Tibial nerve (tissue), 4 donors: ENCODE results near the gene TRIM66. TPM values are rescaled to one million over a fixed set of nuclear protein-coding genes. Genes with fewer than 3 reads are reported as not detected.

Experiments used
- DNase-seq, 2 donors: peaks; one replicate each; pipeline ENCODE4 v3.0.0-alpha.2; 2019; ENCODE audit warnings: low spot score in 2 of 2
- H3K27ac ChIP-seq, 4 donors: fragments of 200-600 bp; sonication (generic) in 3 of 4; one replicate each; pipeline ENCODE4 v1.5.1; 2017 to 2019; ENCODE audit warnings: mild to moderate bottlenecking in 1 of 4
- H3K27me3 ChIP-seq, 2 donors: fragments of 200-600 bp; sonication (generic) in 1 of 2; one replicate each; pipeline versions ENCODE4 v1.5.1 to v1.6.0; 2017 to 2019
- H3K36me3 ChIP-seq, 3 donors: fragments of 200-600 bp; sonication (generic); one replicate each; pipeline ENCODE4 v1.5.1; 2018 to 2019
- H3K4me1 ChIP-seq, 4 donors: fragments of 200-600 bp; sonication (generic) in 3 of 4; one replicate each; pipeline ENCODE4 v1.5.1; 2017 to 2019
- H3K4me3 ChIP-seq, 4 donors: fragments of 200-600 bp; sonication (generic) in 3 of 4; one replicate each; pipeline ENCODE4 v1.5.1; 2017 to 2019; ENCODE audit warnings: mild to moderate bottlenecking in 1 of 4, moderate library complexity in 1 of 4
- H3K9me3 ChIP-seq, 4 donors: fragments of 200-600 bp; sonication (generic) in 3 of 4; one replicate each; pipeline ENCODE4 v1.5.1; 2017 to 2019
- CTCF ChIP-seq, 5 experiments: fragments of 200-600 bp in 3 of 5; fragments of 450-650 bp in 2 of 5; sonication (generic) in 3 of 5; IDR thresholded peaks; one replicate each; pipeline ENCODE4 v1.5.1; 2016 to 2019; ENCODE audit warnings: antibody characterized with exemption in 5 of 5, mild to moderate bottlenecking in 3 of 5, moderate library complexity in 2 of 5
- EP300 ChIP-seq, 2 donors: sonication (generic); formaldehyde crosslinking; IDR thresholded peaks; one replicate each; pipeline ENCODE4 v1.6.1; 2017; ENCODE audit warnings: antibody characterized with exemption in 2 of 2, mild to moderate bottlenecking in 1 of 2
- POLR2A ChIP-seq, 2 donors: fragments of 450-650 bp; IDR thresholded peaks; one replicate each; pipeline ENCODE4 v1.6.1; 2017; ENCODE audit warnings: antibody characterized with exemption in 2 of 2, mild to moderate bottlenecking in 2 of 2, moderate library complexity in 2 of 2
- WGBS, 2 donors: methylation state at CpG; one replicate each; pipeline ENCODE4 v1.1.5; 2018; 5-methylcytosine and 5-hydroxymethylcytosine counted together
- small RNA-seq: library from RNA; depleted of rRNA; stranded (forward); fragments of <200 nt; gene quantifications from one replicate; pipeline ENCODE3, GENCODE V24; 2016
- total RNA-seq, 4 donors: library from RNA; depleted of rRNA; stranded (reverse); fragments of >200 nt; gene quantifications; one replicate each; pipeline ENCODE4 v1.1.0, GENCODE V29; 2016

The TRIM66 gene
- total RNA-seq, 4 donors from 2014 or later, result 7.1 to 26.5 (median 16.2) TPM

- no peak for DNase-seq
- Histone ChIP-seq H3K36me3 (no peaks in the 10 kb centered on the region), H3K27me3 (no peaks in the 10 kb centered on the region), H3K27ac (no peak overlapping the region), H3K4me1 (no peaks in the 10 kb centered on the region), H3K4me3 (no peak overlapping the region), H3K9me3 (peaks cover 0 to 6% (median 3%) of the 10 kb centered on the region in 4 donors)
- no peak for TF ChIP-seq POLR2A (IDR thresholded peaks at IDR 0.05)
- TF ChIP-seq EP300 (IDR thresholded peaks at IDR 0.05), result no peak
- no peak for TF ChIP-seq CTCF (IDR thresholded peaks at IDR 0.05)
- WGBS, 2 donors, result 81 to 88% methylated on average over 1 of the region's 1 CpG
These were observed 108.7 kb downstream of the TRIM66 start for GRCh38 chr11:8573777-8574176.

GRCh38 chr11:8567602-8568198, 114.8 kb downstream of the TRIM66 start:
- no peak overlapping the region for H3K4me3 ChIP-seq
- 48 to 70% methylated on average over 2 of the region's 2 CpGs for WGBS, 2 donors
- H3K4me1 ChIP-seq, result no peaks in the 10 kb centered on the region
- H3K27ac ChIP-seq, result no peak overlapping the region
- TF ChIP-seq POLR2A (IDR thresholded peaks at IDR 0.05), result no peak
- no peak for TF ChIP-seq EP300 (IDR thresholded peaks at IDR 0.05)
- TF ChIP-seq CTCF (IDR thresholded peaks at IDR 0.05), result no peak
- no peaks in the 10 kb centered on the region for H3K36me3 ChIP-seq
- DNase-seq, result no peak
- H3K9me3 ChIP-seq, result no peaks in the 10 kb centered on the region
- H3K27me3 ChIP-seq, result no peaks in the 10 kb centered on the region

GRCh38 chr11:8566613-8567210, 115.8 kb downstream of the TRIM66 start:
- Histone ChIP-seq H3K9me3 (peaks cover 0 to 3% (median 0%) of the 10 kb centered on the region in 4 donors), H3K4me3 (no peak overlapping the region), H3K36me3 (no peaks in the 10 kb centered on the region), H3K27me3 (no peaks in the 10 kb centered on the region), H3K4me1 (no peaks in the 10 kb centered on the region), H3K27ac (no peak overlapping the region)
- TF ChIP-seq EP300 (IDR thresholded peaks at IDR 0.05) (no peak), CTCF (IDR thresholded peaks at IDR 0.05) (peak; percentile 48 to 70 (median 62))
- no peak for DNase-seq
- 29% methylated on average over 5 of the region's 5 CpGs for WGBS, 2 donors

DNA sequence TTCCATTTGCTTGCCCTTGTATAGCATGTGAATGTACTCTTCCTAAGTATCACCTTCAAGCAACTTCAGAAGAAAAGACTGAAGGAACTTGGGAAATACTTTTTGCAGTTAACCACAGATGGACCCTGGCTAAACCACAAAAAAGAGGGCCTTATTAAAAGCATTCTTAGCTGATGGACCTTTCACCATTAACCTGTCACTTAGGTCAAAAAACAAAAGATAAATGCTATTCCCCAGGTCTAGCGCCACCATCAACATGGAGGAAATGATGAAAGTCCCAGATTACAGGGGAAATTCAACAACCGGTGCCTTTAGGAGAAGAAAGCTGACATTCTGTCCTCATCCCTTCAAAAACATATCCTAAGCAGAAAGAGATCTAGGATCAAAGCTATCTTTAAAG, 117.9 kb downstream of the TRIM66 start:
- 58 to 62% methylated on average over 2 of the region's 2 CpGs for WGBS, 2 donors
- Histone ChIP-seq H3K4me1 (no peaks in the 10 kb centered on the region), H3K36me3 (no peaks in the 10 kb centered on the region), H3K27me3 (no peaks in the 10 kb centered on the region), H3K27ac (no peak overlapping the region), H3K9me3 (peaks cover 0 to 15% (median 0%) of the 10 kb centered on the region in 4 donors), H3K4me3 (no peak overlapping the region)
- TF ChIP-seq POLR2A (IDR thresholded peaks at IDR 0.05) (no peak), CTCF (IDR thresholded peaks at IDR 0.05) (no peak), EP300 (IDR thresholded peaks at IDR 0.05) (no peak)
- no peak for DNase-seq

Small RNA genes lying within 50 kb of the gene (small RNA-seq; reads per million reads assigned to genes)
- not detected for gene SNORA3A
- 1.1 reads per million, percentile 25 among the genes with 10 or more reads in this experiment for gene SNORA3B

Other genes with a start within 250 kb of the TRIM66 start
- 1 to 10 TPM; 3.6 to 6.8 (median 5.0) TPM for gene STK33, start 88.4 kb downstream of the TRIM66 start, total RNA-seq
- 100 to 1,000 TPM; 800 to 945 (median 825) TPM for gene RPL27A, start 127 bp upstream of the TRIM66 start, total RNA-seq
- gene AKIP1, start 228.5 kb upstream of the TRIM66 start, total RNA-seq, result 10 to 100 TPM; 17.7 to 31.4 (median 22.5) TPM